Retina (tissue), 1 donor: Measurements from ENCODE around the gene OR14A2.
"Not testable (repeated sequence)": the region's sequence is repeated elsewhere in the genome, so short reads cannot be mapped to it uniquely, and the experiment has no call there.

ENCODE experiments used
- DNase-seq: peaks from one replicate; pipeline ENCODE4 v3.0.0-alpha.2; 2016

OR14A2 gene

GRCh38 chr1:247748041-247748440 is at the start of gene OR14A2:
Gene OR14A2 (minus strand): TSS chr1:247748141.
- no peak for DNase-seq

GRCh38 chr1:247797518-247797917 is 49.6 kb upstream of the OR14A2 start:
- no peak for DNase-seq

GRCh38 chr1:247769603-247770002 is 21.7 kb upstream of the OR14A2 start:
- no peak for DNase-seq

- no peak for DNase-seq
These were observed 12.5 kb upstream of the OR14A2 start, which contains the start of gene OR1C1 for GRCh38 chr1:247760456-247760855. Gene OR1C1 (minus strand): TSS chr1:247760556. CDS start chr1:247758406, 2,150 bp downstream.

GRCh38 chr1:247754311-247754710 is 6.4 kb upstream of the OR14A2 start:
- not testable (repeated sequence) for DNase-seq

GRCh38 chr1:247749870-247750269 is 1.9 kb upstream of the OR14A2 start:
- no peak for DNase-seq

- no peak for DNase-seq
These were observed 325 bp downstream of the OR14A2 start for GRCh38 chr1:247747616-247748015.

- no peak for DNase-seq
These were observed 1.5 kb downstream of the OR14A2 start for GRCh38 chr1:247746391-247746935.

- DNase-seq: not testable (repeated sequence)
These were observed 5.7 kb downstream of the OR14A2 start for GRCh38 chr1:247742215-247742760.

GRCh38 chr1:247741756-247742155 is 6.2 kb downstream of the OR14A2 start:
- no peak for DNase-seq

GRCh38 chr1:247740721-247741120 is 7.2 kb downstream of the OR14A2 start:
- no peak for DNase-seq

- DNase-seq: no peak
These were observed 9.6 kb downstream of the OR14A2 start, which contains the start of gene OR14K1 for GRCh38 chr1:247738315-247738714. Gene OR14K1 (plus strand): TSS chr1:247738615. CDS start chr1:247738615, 0 bp downstream.

- DNase-seq: no peak
These were observed 26.7 kb downstream of the OR14A2 start for GRCh38 chr1:247721222-247721621.

GRCh38 chr1:247716546-247716945 is 31.4 kb downstream of the OR14A2 start, which contains the start of gene OR6F1:
Gene OR6F1 (minus strand): TSS chr1:247716646. CDS start chr1:247712755, 3,891 bp downstream.
- peak; percentile 34 for DNase-seq

- DNase-seq: no peak
These were observed 34.2 kb downstream of the OR14A2 start for GRCh38 chr1:247713753-247714152.

- DNase-seq: not testable (repeated sequence)
These were observed 37.3 kb downstream of the OR14A2 start for GRCh38 chr1:247710681-247711080.

- DNase-seq: no peak
These were observed 46.6 kb downstream of the OR14A2 start for GRCh38 chr1:247701338-247701737.

- DNase-seq: peak; percentile 60
These were observed 66.5 kb downstream of the OR14A2 start for GRCh38 chr1:247681288-247681897.

GRCh38 chr1:247680171-247680570 is 67.8 kb downstream of the OR14A2 start:
- no peak for DNase-seq

GRCh38 chr1:247679639-247680038 is 68.3 kb downstream of the OR14A2 start, which contains the start of gene OR13G1:
Gene OR13G1 (minus strand): TSS chr1:247679739. CDS start chr1:247673041, 6,698 bp downstream.
- DNase-seq: no peak
